Measurements from ENCODE around the gene TMEM178A.

DNA sequence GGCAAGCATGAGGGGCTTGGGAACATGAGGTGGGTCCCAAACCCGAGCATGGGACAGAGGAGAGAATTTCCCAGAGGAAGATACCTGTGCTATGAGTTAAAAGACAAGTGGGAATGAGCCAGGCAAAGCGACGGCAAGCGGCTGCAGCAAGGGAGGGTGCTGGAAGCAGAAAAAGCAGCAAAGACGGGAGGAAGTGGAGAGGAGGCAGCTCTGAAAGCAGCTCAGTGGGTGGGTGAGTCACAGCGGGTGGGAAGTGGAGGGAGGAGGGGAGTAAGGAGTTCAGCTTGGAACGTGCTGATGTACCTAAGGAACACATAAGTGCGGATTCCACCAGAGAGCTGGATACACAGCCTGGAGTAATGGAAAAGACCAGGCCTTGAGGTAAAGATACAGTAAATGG lies 71.9 kb downstream of the TMEM178A start:
- TF ChIP-seq, protein P1, sequence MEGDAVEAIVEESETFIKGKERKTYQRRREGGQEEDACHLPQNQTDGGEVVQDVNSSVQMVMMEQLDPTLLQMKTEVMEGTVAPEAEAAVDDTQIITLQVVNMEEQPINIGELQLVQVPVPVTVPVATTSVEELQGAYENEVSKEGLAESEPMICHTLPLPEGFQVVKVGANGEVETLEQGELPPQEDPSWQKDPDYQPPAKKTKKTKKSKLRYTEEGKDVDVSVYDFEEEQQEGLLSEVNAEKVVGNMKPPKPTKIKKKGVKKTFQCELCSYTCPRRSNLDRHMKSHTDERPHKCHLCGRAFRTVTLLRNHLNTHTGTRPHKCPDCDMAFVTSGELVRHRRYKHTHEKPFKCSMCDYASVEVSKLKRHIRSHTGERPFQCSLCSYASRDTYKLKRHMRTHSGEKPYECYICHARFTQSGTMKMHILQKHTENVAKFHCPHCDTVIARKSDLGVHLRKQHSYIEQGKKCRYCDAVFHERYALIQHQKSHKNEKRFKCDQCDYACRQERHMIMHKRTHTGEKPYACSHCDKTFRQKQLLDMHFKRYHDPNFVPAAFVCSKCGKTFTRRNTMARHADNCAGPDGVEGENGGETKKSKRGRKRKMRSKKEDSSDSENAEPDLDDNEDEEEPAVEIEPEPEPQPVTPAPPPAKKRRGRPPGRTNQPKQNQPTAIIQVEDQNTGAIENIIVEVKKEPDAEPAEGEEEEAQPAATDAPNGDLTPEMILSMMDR (IDR thresholded peaks at IDR 0.05; ENCODE audit: borderline replicate concordance, extremely low read depth, low read length, poor library complexity, severe bottlenecking) = no peak
- no peak for TF ChIP-seq EZH2 (IDR thresholded peaks at IDR 0.05; ENCODE audit: borderline replicate concordance, low read depth, low read length, severe bottlenecking)
